Natural killer cell (primary cell): Measurements from ENCODE around the gene RNF34. TPM values are rescaled to one million over a fixed set of nuclear protein-coding genes. Genes with fewer than 3 reads are reported as not detected.

Experiments used
- ATAC-seq, 3 donors: fragments of 150-1000 bp in 2 of 3; fragments of 200-7000 bp in 1 of 3; cut with Tn5 transposase; 1 replicate in 1 of 3; 2 replicates in 2 of 3; pipeline ENCODE4 v1.10.0; 2021; ENCODE audit warnings: mild to moderate bottlenecking in 2 of 3, moderate library complexity in 2 of 3
- DNase-seq, 2 donors: peaks; one replicate each; pipeline versions ENCODE4 v3.0.0 to v3.0.0-alpha.2; 2013 to 2021; ENCODE audit warnings: mixed read lengths in 1 of 2
- H3K27ac ChIP-seq: one replicate; pipeline ENCODE4 v1.5.1; 2013; ENCODE audit warnings: mild to moderate bottlenecking, low read length
- H3K27me3 ChIP-seq: one replicate; pipeline ENCODE4 v1.6.1; 2013; ENCODE audit warnings: low read length; ENCODE audit not compliant: control insufficient read depth, insufficient read depth
- H3K36me3 ChIP-seq: one replicate; pipeline ENCODE4 v1.6.1; 2013; ENCODE audit warnings: low read length; ENCODE audit not compliant: control insufficient read depth, insufficient read depth
- H3K4me1 ChIP-seq: one replicate; pipeline ENCODE4 v1.6.1; 2013; ENCODE audit warnings: low read length; ENCODE audit not compliant: control insufficient read depth, insufficient read depth
- H3K4me3 ChIP-seq: one replicate; pipeline ENCODE4 v1.5.1; 2013; ENCODE audit warnings: low read length
- H3K9me3 ChIP-seq: one replicate; pipeline ENCODE4 v1.6.1; 2013; ENCODE audit warnings: low read length; ENCODE audit not compliant: control insufficient read depth, insufficient read depth
- H3K27ac Mint-ChIP-seq, 2 donors: one replicate each; pipeline ENCODE4 v1.8.0; 2022; ENCODE audit warnings: mild to moderate bottlenecking in 2 of 2, mixed read lengths in 2 of 2, moderate library complexity in 1 of 2
- H3K27me3 Mint-ChIP-seq, 2 donors: one replicate each; pipeline ENCODE4 v1.8.0; 2022; ENCODE audit warnings: low read depth in 2 of 2, mixed read lengths in 2 of 2
- H3K36me3 Mint-ChIP-seq: one replicate; pipeline ENCODE4 v1.8.0; 2022; ENCODE audit warnings: mixed read lengths
- H3K4me1 Mint-ChIP-seq, 2 donors: one replicate each; pipeline ENCODE4 v1.8.0; 2022; ENCODE audit warnings: mixed read lengths in 2 of 2
- H3K4me3 Mint-ChIP-seq: one replicate; pipeline ENCODE4 v1.8.0; 2022; ENCODE audit warnings: mild to moderate bottlenecking, moderate library complexity, mixed read lengths
- H3K9me3 Mint-ChIP-seq, 2 donors: one replicate each; pipeline ENCODE4 v1.8.0; 2022; ENCODE audit warnings: mixed read lengths in 2 of 2
- CTCF ChIP-seq: fragments of 200-600 bp; IDR thresholded peaks from one replicate; pipeline ENCODE4 v1.8.0; 2022; ENCODE audit warnings: antibody characterized with exemption
- WGBS: methylation state at CpG from one replicate; pipeline ENCODE4 v1.1.7; 2013; ENCODE audit warnings: missing lambda C conversion rate; ENCODE audit not compliant: insufficient coverage; 5-methylcytosine and 5-hydroxymethylcytosine counted together
- intact Hi-C: fragments of 100-400 bp; cut with micrococcal nuclease; formaldehyde crosslinking; loops from one replicate; pipeline ENCODE4 v1.14.2; 2022
- total RNA-seq, 4 donors: library from RNA; stranded (reverse); fragments of 120-200 nt in 1 of 4; gene quantifications; one replicate each; pipeline versions ENCODE4 v1.2.3 to v1.2.4, GENCODE V29; 2013 to 2022

Gene RNF34
- total RNA-seq, 3 donors from 2014 or later (not counting 1 experiment from before 2014, with no cell fraction given), result 62.3 to 78.4 (median 73.4) TPM

GRCh38 chr12:121446750-121447149 is 46.8 kb downstream of the RNF34 start:
- Histone ChIP-seq H3K9me3 (no peaks in the 10 kb centered on the region), H3K36me3 (peaks cover 19% of the 10 kb centered on the region), H3K27ac (no peak overlapping the region), H3K4me3 (no peak overlapping the region), H3K27me3 (no peaks in the 10 kb centered on the region), H3K4me1 (no peaks in the 10 kb centered on the region)
- Mint-ChIP-seq H3K27me3 (no peaks in the 10 kb centered on the region), H3K4me3 (no peak overlapping the region), H3K36me3 (no peaks in the 10 kb centered on the region), H3K4me1 (peaks cover 10 to 19% of the 10 kb centered on the region in 2 donors), H3K27ac (no peak overlapping the region), H3K9me3 (no peaks in the 10 kb centered on the region)
- no peak for ATAC-seq
- no peak for DNase-seq
- intact Hi-C loops, result no loop called here
- no peak for TF ChIP-seq CTCF
- 100% methylated on average over 3 of the region's 3 CpGs for WGBS

GRCh38 chr12:121448771-121449315 is 48.9 kb downstream of the RNF34 start:
- no peak for TF ChIP-seq CTCF
- Mint-ChIP-seq H3K4me1 (peaks cover 19 to 31% of the 10 kb centered on the region in 2 donors), H3K9me3 (no peaks in the 10 kb centered on the region), H3K27me3 (no peaks in the 10 kb centered on the region), H3K36me3 (no peaks in the 10 kb centered on the region), H3K27ac (peak overlapping the region in 1 of 2 donors; percentile 75), H3K4me3 (no peak overlapping the region)
- Histone ChIP-seq H3K9me3 (no peaks in the 10 kb centered on the region), H3K4me1 (peaks cover 8% of the 10 kb centered on the region), H3K27me3 (no peaks in the 10 kb centered on the region), H3K27ac (no peak overlapping the region), H3K4me3 (no peak overlapping the region), H3K36me3 (peaks cover 14% of the 10 kb centered on the region)
- ATAC-seq (no peak), DNase-seq (no peak)
- WGBS, result 90% methylated on average over 16 of the region's 16 CpGs
- intact Hi-C loops, result no loop called here

GRCh38 chr12:121451961-121452339 is 52.0 kb downstream of the RNF34 start:
- no peaks in the 10 kb centered on the region for H3K9me3 Mint-ChIP-seq
- H3K27ac ChIP-seq, result no peak overlapping the region
- DNase-seq, result no peak
- peak overlapping the region; percentile 17 for H3K4me3 Mint-ChIP-seq
- H3K4me3 ChIP-seq, result no peak overlapping the region
- peaks cover 47 to 56% of the 10 kb centered on the region in 2 donors for H3K4me1 Mint-ChIP-seq
- no peaks in the 10 kb centered on the region for H3K36me3 Mint-ChIP-seq
- peaks cover 21% of the 10 kb centered on the region for H3K4me1 ChIP-seq
- no peaks in the 10 kb centered on the region for H3K27me3 ChIP-seq
- ATAC-seq, result peak in 1 of 3 donors; percentile 54
- TF ChIP-seq CTCF, result no peak
- WGBS, result 34% methylated on average over 3 of the region's 4 CpGs
- peaks cover 3% of the 10 kb centered on the region for H3K36me3 ChIP-seq
- H3K27ac Mint-ChIP-seq, result peak overlapping the region; percentile 21 to 42
- H3K9me3 ChIP-seq, result no peaks in the 10 kb centered on the region
- intact Hi-C loops, result no loop called here
- no peaks in the 10 kb centered on the region for H3K27me3 Mint-ChIP-seq
